ENCODE results near the gene ARMS2. TPM values are rescaled to one million over a fixed set of nuclear protein-coding genes. Genes with fewer than 3 reads are reported as not detected.
A peak's percentile ranks its signal among the peaks of the same experiment; 100 is the strongest.

The ARMS2 gene
- polyA plus RNA-seq, 2 donors, result not detected

- no peaks in the 10 kb centered on the region for H3K27me3 ChIP-seq (ENCODE audit: control insufficient read depth in 1 of 2, insufficient read depth in 2 of 2, low read length in 2 of 2)
- H3K9me3 ChIP-seq (ENCODE audit: control insufficient read depth in 2 of 2, insufficient read depth in 1 of 2, low read depth in 1 of 2, low read length in 1 of 2), result no peaks in the 10 kb centered on the region
- H3K36me3 ChIP-seq (ENCODE audit: control insufficient read depth in 2 of 2, insufficient read depth in 2 of 2, low read length in 1 of 2), result no peaks in the 10 kb centered on the region
- peak within 1 kb of the TSS; percentile 49 to 73 for H3K27ac ChIP-seq (ENCODE audit: low read depth in 2 of 2, low read length in 1 of 2)
- 1 to 2% methylated on average over 26 to 56 of the region's 56 CpGs for WGBS, 2 donors
- peaks cover 4 to 7% of the 10 kb centered on the region in 2 donors for H3K4me1 ChIP-seq (ENCODE audit: control insufficient read depth in 2 of 2, insufficient read depth in 2 of 2, low read length in 1 of 2)
- H3K4me3 ChIP-seq (ENCODE audit: low read depth in 1 of 2, low read length in 2 of 2), result peak within 1 kb of the TSS; percentile 61 to 64
Observed at GRCh38 chr10:122461367-122461728, 6.9 kb downstream of the ARMS2 start, which contains the start of gene HTRA1. Gene HTRA1, plus strand, starts transcription at chr10:122461553. Its CDS starts 100 bp downstream, at chr10:122461653.

- Histone ChIP-seq H3K9me3 (ENCODE audit: control insufficient read depth in 2 of 2, insufficient read depth in 1 of 2, low read depth in 1 of 2, low read length in 1 of 2) (no peaks in the 10 kb centered on the region), H3K4me3 (ENCODE audit: low read depth in 1 of 2, low read length in 2 of 2) (peak overlapping the region; percentile 61 to 64), H3K4me1 (ENCODE audit: control insufficient read depth in 2 of 2, insufficient read depth in 2 of 2, low read length in 1 of 2) (peaks cover 4 to 7% of the 10 kb centered on the region in 2 donors), H3K27me3 (ENCODE audit: control insufficient read depth in 1 of 2, insufficient read depth in 2 of 2, low read length in 2 of 2) (no peaks in the 10 kb centered on the region), H3K36me3 (ENCODE audit: control insufficient read depth in 2 of 2, insufficient read depth in 2 of 2, low read length in 1 of 2) (no peaks in the 10 kb centered on the region), H3K27ac (ENCODE audit: low read depth in 2 of 2, low read length in 1 of 2) (peak overlapping the region; percentile 49 to 73)
- 1% methylated on average over 46 to 95 of the region's 95 CpGs for WGBS, 2 donors
Observed at GRCh38 chr10:122461729-122462532, 7.5 kb downstream of the ARMS2 start.

- Histone ChIP-seq H3K36me3 (ENCODE audit: control insufficient read depth in 2 of 2, insufficient read depth in 2 of 2, low read length in 1 of 2) (no peaks in the 10 kb centered on the region), H3K27me3 (ENCODE audit: control insufficient read depth in 1 of 2, insufficient read depth in 2 of 2, low read length in 2 of 2) (no peaks in the 10 kb centered on the region), H3K27ac (ENCODE audit: low read depth in 2 of 2, low read length in 1 of 2) (peak overlapping the region; percentile 66 to 73), H3K4me3 (ENCODE audit: low read depth in 1 of 2, low read length in 2 of 2) (peak overlapping the region; percentile 61 to 64), H3K4me1 (ENCODE audit: control insufficient read depth in 2 of 2, insufficient read depth in 2 of 2, low read length in 1 of 2) (peaks cover 3 to 7% of the 10 kb centered on the region in 2 donors), H3K9me3 (ENCODE audit: control insufficient read depth in 2 of 2, insufficient read depth in 1 of 2, low read depth in 1 of 2, low read length in 1 of 2) (no peaks in the 10 kb centered on the region)
- 10 to 17% methylated on average over 47 of the region's 47 CpGs for WGBS, 2 donors
Observed at GRCh38 chr10:122462533-122463465, 8.3 kb downstream of the ARMS2 start.

- Histone ChIP-seq H3K9me3 (ENCODE audit: control insufficient read depth in 2 of 2, insufficient read depth in 1 of 2, low read depth in 1 of 2, low read length in 1 of 2) (no peaks in the 10 kb centered on the region), H3K36me3 (ENCODE audit: control insufficient read depth in 2 of 2, insufficient read depth in 2 of 2, low read length in 1 of 2) (no peaks in the 10 kb centered on the region), H3K4me1 (ENCODE audit: control insufficient read depth in 2 of 2, insufficient read depth in 2 of 2, low read length in 1 of 2) (peaks cover 2 to 7% of the 10 kb centered on the region in 2 donors), H3K4me3 (ENCODE audit: low read depth in 1 of 2, low read length in 2 of 2) (no peak overlapping the region), H3K27me3 (ENCODE audit: control insufficient read depth in 1 of 2, insufficient read depth in 2 of 2, low read length in 2 of 2) (no peaks in the 10 kb centered on the region), H3K27ac (ENCODE audit: low read depth in 2 of 2, low read length in 1 of 2) (no peak overlapping the region)
- WGBS, 2 donors, result 76 to 78% methylated on average over 17 of the region's 17 CpGs
Observed at GRCh38 chr10:122463466-122464249, 9.2 kb downstream of the ARMS2 start.

GRCh38 chr10:122464250-122464510 is 9.7 kb downstream of the ARMS2 start:
- Histone ChIP-seq H3K36me3 (ENCODE audit: control insufficient read depth in 2 of 2, insufficient read depth in 2 of 2, low read length in 1 of 2) (no peaks in the 10 kb centered on the region), H3K4me1 (ENCODE audit: control insufficient read depth in 2 of 2, insufficient read depth in 2 of 2, low read length in 1 of 2) (peaks cover 2 to 7% of the 10 kb centered on the region in 2 donors), H3K4me3 (ENCODE audit: low read depth in 1 of 2, low read length in 2 of 2) (no peak overlapping the region), H3K27ac (ENCODE audit: low read depth in 2 of 2, low read length in 1 of 2) (no peak overlapping the region), H3K9me3 (ENCODE audit: control insufficient read depth in 2 of 2, insufficient read depth in 1 of 2, low read depth in 1 of 2, low read length in 1 of 2) (no peaks in the 10 kb centered on the region), H3K27me3 (ENCODE audit: control insufficient read depth in 1 of 2, insufficient read depth in 2 of 2, low read length in 2 of 2) (no peaks in the 10 kb centered on the region)
- WGBS, 2 donors, result 88 to 94% methylated on average over 4 of the region's 4 CpGs

- WGBS, 2 donors, result 89 to 94% methylated on average over 11 of the region's 11 CpGs
- no peaks in the 10 kb centered on the region for H3K27me3 ChIP-seq (ENCODE audit: control insufficient read depth in 1 of 2, insufficient read depth in 2 of 2, low read length in 2 of 2)
Observed at GRCh38 chr10:122464586-122464985, 10.1 kb downstream of the ARMS2 start.

GRCh38 chr10:122465401-122466040 is 11.1 kb downstream of the ARMS2 start:
- no peak overlapping the region for H3K27ac ChIP-seq (ENCODE audit: low read depth in 2 of 2, low read length in 1 of 2)
- H3K9me3 ChIP-seq (ENCODE audit: control insufficient read depth in 2 of 2, insufficient read depth in 1 of 2, low read depth in 1 of 2, low read length in 1 of 2), result no peaks in the 10 kb centered on the region
- whole genome bisulfite sequencing, 2 donors, result 84 to 85% methylated on average over 6 of the region's 6 CpGs
- no peaks in the 10 kb centered on the region for H3K36me3 ChIP-seq (ENCODE audit: control insufficient read depth in 2 of 2, insufficient read depth in 2 of 2, low read length in 1 of 2)
- no peak overlapping the region for H3K4me3 ChIP-seq (ENCODE audit: low read depth in 1 of 2, low read length in 2 of 2)
- H3K27me3 ChIP-seq (ENCODE audit: control insufficient read depth in 1 of 2, insufficient read depth in 2 of 2, low read length in 2 of 2), result no peaks in the 10 kb centered on the region
- H3K4me1 ChIP-seq (ENCODE audit: control insufficient read depth in 2 of 2, insufficient read depth in 2 of 2, low read length in 1 of 2), result peaks cover 2 to 7% of the 10 kb centered on the region in 2 donors

More at GRCh38 chr10:122464586-122464985, 10.1 kb downstream of the ARMS2 start:
- Histone ChIP-seq H3K9me3 (ENCODE audit: control insufficient read depth in 2 of 2, insufficient read depth in 1 of 2, low read depth in 1 of 2, low read length in 1 of 2) (no peaks in the 10 kb centered on the region), H3K27ac (ENCODE audit: low read depth in 2 of 2, low read length in 1 of 2) (no peak overlapping the region), H3K36me3 (ENCODE audit: control insufficient read depth in 2 of 2, insufficient read depth in 2 of 2, low read length in 1 of 2) (no peaks in the 10 kb centered on the region), H3K4me1 (ENCODE audit: control insufficient read depth in 2 of 2, insufficient read depth in 2 of 2, low read length in 1 of 2) (peaks cover 2 to 7% of the 10 kb centered on the region in 2 donors), H3K4me3 (ENCODE audit: low read depth in 1 of 2, low read length in 2 of 2) (no peak overlapping the region)

GRCh38 chr10:122466951-122467381 is 12.5 kb downstream of the ARMS2 start:
- Histone ChIP-seq H3K27ac (ENCODE audit: low read depth in 2 of 2, low read length in 1 of 2) (no peak overlapping the region), H3K4me1 (ENCODE audit: control insufficient read depth in 2 of 2, insufficient read depth in 2 of 2, low read length in 1 of 2) (peaks cover under 1 to 2% of the 10 kb centered on the region in 2 donors)
- WGBS, 2 donors, result 80 to 92% methylated on average over 8 of the region's 8 CpGs

GRCh38 chr10:122467701-122468100 is 13.2 kb downstream of the ARMS2 start:
- H3K9me3 ChIP-seq (ENCODE audit: control insufficient read depth in 2 of 2, insufficient read depth in 1 of 2, low read depth in 1 of 2, low read length in 1 of 2), result no peaks in the 10 kb centered on the region
- no peak overlapping the region for H3K27ac ChIP-seq (ENCODE audit: low read depth in 2 of 2, low read length in 1 of 2)
- H3K36me3 ChIP-seq (ENCODE audit: control insufficient read depth in 2 of 2, insufficient read depth in 2 of 2, low read length in 1 of 2), result no peaks in the 10 kb centered on the region
- H3K4me3 ChIP-seq (ENCODE audit: low read depth in 1 of 2, low read length in 2 of 2), result no peak overlapping the region
- no peaks in the 10 kb centered on the region for H3K27me3 ChIP-seq (ENCODE audit: control insufficient read depth in 1 of 2, insufficient read depth in 2 of 2, low read length in 2 of 2)
- 79 to 89% methylated on average over 6 of the region's 6 CpGs for WGBS, 2 donors
- peaks cover 0 to 2% of the 10 kb centered on the region in 2 donors for H3K4me1 ChIP-seq (ENCODE audit: control insufficient read depth in 2 of 2, insufficient read depth in 2 of 2, low read length in 1 of 2)

More at GRCh38 chr10:122466951-122467381, 12.5 kb downstream of the ARMS2 start:
- no peaks in the 10 kb centered on the region for H3K27me3 ChIP-seq (ENCODE audit: control insufficient read depth in 1 of 2, insufficient read depth in 2 of 2, low read length in 2 of 2)
- no peaks in the 10 kb centered on the region for H3K36me3 ChIP-seq (ENCODE audit: control insufficient read depth in 2 of 2, insufficient read depth in 2 of 2, low read length in 1 of 2)
- no peaks in the 10 kb centered on the region for H3K9me3 ChIP-seq (ENCODE audit: control insufficient read depth in 2 of 2, insufficient read depth in 1 of 2, low read depth in 1 of 2, low read length in 1 of 2)
- no peak overlapping the region for H3K4me3 ChIP-seq (ENCODE audit: low read depth in 1 of 2, low read length in 2 of 2)

Measured in esophagus (tissue), 2 donors.